Measurements from ENCODE around the gene CTXN2.

Gene CTXN2

DNA sequence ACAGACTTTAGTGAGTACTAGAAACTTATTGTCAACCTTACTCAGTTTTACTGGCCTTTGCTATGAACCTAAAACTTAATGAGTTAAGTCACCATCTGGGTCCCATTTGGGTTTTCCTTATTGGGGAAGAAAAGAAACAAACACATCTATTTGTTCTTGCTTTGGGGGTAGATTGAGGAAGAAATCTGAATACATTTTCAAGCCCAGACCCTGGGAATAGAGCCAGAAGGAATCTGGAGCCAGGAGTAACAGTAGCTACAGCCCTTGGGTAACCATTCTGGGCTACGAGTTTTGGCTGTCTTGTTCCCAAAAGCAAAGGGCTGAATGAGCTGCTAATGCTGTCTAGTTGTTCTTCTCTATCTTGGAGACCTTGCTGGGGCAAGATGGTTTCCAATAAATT is 31.2 kb downstream of the CTXN2 start:
- no peak for DNase-seq (ENCODE audit: low read depth in 2 of 2)

- no peak for DNase-seq (ENCODE audit: low read depth in 2 of 2)
These were observed 34.3 kb downstream of the CTXN2 start for GRCh38 chr15:48225771-48226170.

DNA sequence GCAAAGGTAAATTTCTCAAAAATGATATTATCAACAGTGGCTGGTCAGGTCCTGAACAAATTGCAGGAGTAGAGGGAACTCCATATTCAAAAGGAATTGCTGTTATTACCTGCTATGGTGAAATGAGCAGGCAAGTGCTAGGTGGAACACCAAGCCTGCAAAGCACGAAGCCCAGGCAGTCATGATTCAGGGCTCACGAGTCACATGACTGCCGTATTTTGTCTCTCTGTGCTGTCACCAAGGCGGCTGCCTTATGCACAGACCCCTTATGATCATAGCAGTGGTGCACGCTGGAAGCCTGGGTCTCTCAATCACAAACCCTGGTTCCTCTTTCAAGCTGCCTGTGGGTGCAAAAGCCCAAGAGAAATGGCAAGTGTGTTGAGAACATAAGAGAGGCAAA is 39.0 kb downstream of the CTXN2 start:
- no peak for DNase-seq (ENCODE audit: low read depth in 2 of 2)

DNA sequence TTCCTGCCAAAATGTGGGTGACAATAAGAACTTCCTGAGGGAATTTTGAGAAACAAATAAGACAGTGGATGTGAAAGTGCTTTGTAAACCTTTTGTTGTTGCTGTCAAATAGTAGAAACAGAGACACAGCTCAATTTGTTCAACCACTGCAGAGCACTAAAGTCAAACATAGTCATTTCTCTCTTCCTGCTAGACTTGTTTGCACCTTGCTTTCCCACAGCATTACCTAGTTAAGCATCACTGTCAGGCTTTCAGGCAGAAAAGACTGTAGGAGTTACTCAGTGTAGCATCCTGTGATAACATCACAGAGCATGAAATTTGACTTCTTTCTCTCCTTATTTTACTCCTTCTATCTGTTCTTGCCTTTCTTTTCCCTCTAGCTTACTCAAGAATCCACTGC is 41.8 kb downstream of the CTXN2 start:
- no peak for DNase-seq (ENCODE audit: low read depth in 2 of 2)

GRCh38 chr15:48239334-48239733 is 47.9 kb downstream of the CTXN2 start:
- DNase-seq (ENCODE audit: low read depth in 2 of 2): no peak

- DNase-seq (ENCODE audit: low read depth in 2 of 2): no peak
These were observed 50.5 kb downstream of the CTXN2 start for GRCh38 chr15:48242015-48242414.

GRCh38 chr15:48242535-48242934 is 51.1 kb downstream of the CTXN2 start:
- no peak for DNase-seq (ENCODE audit: low read depth in 2 of 2)

GRCh38 chr15:48244921-48245320 is 53.5 kb downstream of the CTXN2 start:
- DNase-seq (ENCODE audit: low read depth in 2 of 2): no peak

- no peak for DNase-seq (ENCODE audit: low read depth in 2 of 2)
These were observed 56.9 kb downstream of the CTXN2 start for GRCh38 chr15:48248414-48248813.

- no peak for DNase-seq (ENCODE audit: low read depth in 2 of 2)
These were observed 59.2 kb downstream of the CTXN2 start for GRCh38 chr15:48250640-48251076.

GRCh38 chr15:48253172-48253571 is 61.7 kb downstream of the CTXN2 start:
- no peak for DNase-seq (ENCODE audit: low read depth in 2 of 2)

Measured in stimulated activated CD8-positive, alpha-beta memory T cell treated with anti-CD3 and anti-CD28 coated beads, Interleukin-2, amount 100 ng/mL, for 1 hour (primary cell).